SK-N-SH (cell line): ENCODE data around the gene MILR1.
A peak's percentile ranks its signal among the peaks of the same experiment; 100 is the strongest.

Source experiments
- CTCF ChIP-seq: fragments of 200-600 bp; sonication (generic); IDR thresholded peaks from 2 replicates; pipeline ENCODE4 v1.6.1; 2017; ENCODE audit warnings: antibody characterized with exemption, mild to moderate bottlenecking, moderate library complexity
- ELF1 ChIP-seq: IDR thresholded peaks from 2 replicates; pipeline ENCODE4 v1.4.0; 2012
- GABPA ChIP-seq: IDR thresholded peaks from 2 replicates; pipeline ENCODE4 v1.4.0; 2012; ENCODE audit warnings: low read depth, mild to moderate bottlenecking
- POLR2AphosphoS5 ChIP-seq: IDR thresholded peaks from 2 replicates; pipeline ENCODE4 v1.6.1; 2012; ENCODE audit warnings: low read depth, low read length
- RAD21 ChIP-seq: IDR thresholded peaks from 2 replicates; pipeline ENCODE4 v1.6.1; 2012; ENCODE audit warnings: mild to moderate bottlenecking, low read length
- TAF1 ChIP-seq: IDR thresholded peaks from 2 replicates; pipeline ENCODE4 v1.6.1; 2012; ENCODE audit warnings: low read depth, mild to moderate bottlenecking, low read length, moderate library complexity, borderline replicate concordance
- TEAD4 ChIP-seq: IDR thresholded peaks from 2 replicates; pipeline ENCODE4 v1.4.0; 2012; ENCODE audit warnings: mild to moderate bottlenecking, borderline replicate concordance; ENCODE audit not compliant: insufficient read depth
- YY1 ChIP-seq: IDR thresholded peaks from 2 replicates; pipeline ENCODE4 v1.4.0; 2012; ENCODE audit warnings: low read depth, mild to moderate bottlenecking
- ZBTB33 ChIP-seq: IDR thresholded peaks from 2 replicates; pipeline ENCODE4 v1.4.0; 2012; ENCODE audit warnings: low read depth, borderline replicate concordance

- TF ChIP-seq CTCF (peak; percentile 92), RAD21 (peak; percentile 61), ELF1 (no peak), POLR2AphosphoS5 (no peak), TAF1 (no peak), GABPA (no peak), YY1 (no peak), TEAD4 (no peak), ZBTB33 (no peak)
These were observed 42.3 kb downstream of the MILR1 start for GRCh38 chr17:64491034-64491860.
